ENCODE results near the gene FOCAD.

Gene FOCAD

GRCh38 chr9:20835377-20836286 is 151.6 kb downstream of the FOCAD start:
- Mint-ChIP-seq H3K9me3 (no peaks in the 10 kb centered on the region), H3K36me3 (ENCODE audit: insufficient read depth) (no peaks in the 10 kb centered on the region), H3K27ac (ENCODE audit: low read depth) (no peak overlapping the region), H3K4me1 (no peaks in the 10 kb centered on the region), H3K27me3 (no peaks in the 10 kb centered on the region), H3K4me3 (no peak overlapping the region)
- no peak for ATAC-seq (replicated peaks; ENCODE audit: extremely low read depth, poor library complexity, severe bottlenecking)
- DNase-seq (ENCODE audit: low spot score in 2 of 2), result no peak

GRCh38 chr9:20837166-20837565 is 153.1 kb downstream of the FOCAD start:
- Mint-ChIP-seq H3K27me3 (no peaks in the 10 kb centered on the region), H3K4me3 (no peak overlapping the region), H3K9me3 (peaks cover 1% of the 10 kb centered on the region), H3K36me3 (ENCODE audit: insufficient read depth) (no peaks in the 10 kb centered on the region), H3K4me1 (no peaks in the 10 kb centered on the region), H3K27ac (ENCODE audit: low read depth) (no peak overlapping the region)
- no peak for ATAC-seq (replicated peaks; ENCODE audit: extremely low read depth, poor library complexity, severe bottlenecking)
- DNase-seq (ENCODE audit: low spot score in 2 of 2), result no peak

GRCh38 chr9:20838218-20838617 is 154.2 kb downstream of the FOCAD start:
- no peaks in the 10 kb centered on the region for H3K27me3 Mint-ChIP-seq
- no peaks in the 10 kb centered on the region for H3K36me3 Mint-ChIP-seq (ENCODE audit: insufficient read depth)
- no peak for DNase-seq (ENCODE audit: low spot score in 2 of 2)
- no peak overlapping the region for H3K27ac Mint-ChIP-seq (ENCODE audit: low read depth)
- peaks cover 6% of the 10 kb centered on the region for H3K9me3 Mint-ChIP-seq
- H3K4me1 Mint-ChIP-seq, result no peaks in the 10 kb centered on the region
- H3K4me3 Mint-ChIP-seq, result no peak overlapping the region
- ATAC-seq (replicated peaks; ENCODE audit: extremely low read depth, poor library complexity, severe bottlenecking), result no peak

- Mint-ChIP-seq H3K4me1 (peaks cover 10% of the 10 kb centered on the region), H3K27me3 (no peaks in the 10 kb centered on the region), H3K27ac (ENCODE audit: low read depth) (no peak overlapping the region), H3K9me3 (peaks cover 6% of the 10 kb centered on the region), H3K4me3 (no peak overlapping the region), H3K36me3 (ENCODE audit: insufficient read depth) (no peaks in the 10 kb centered on the region)
- no peak for DNase-seq (ENCODE audit: low spot score in 2 of 2)
- no peak for ATAC-seq (replicated peaks; ENCODE audit: extremely low read depth, poor library complexity, severe bottlenecking)
These were observed 160.9 kb downstream of the FOCAD start for GRCh38 chr9:20844916-20845315.

- H3K4me1 Mint-ChIP-seq, result peaks cover 10% of the 10 kb centered on the region
- H3K4me3 Mint-ChIP-seq, result no peak overlapping the region
- DNase-seq (ENCODE audit: low spot score in 2 of 2) (no peak), ATAC-seq (replicated peaks; ENCODE audit: extremely low read depth, poor library complexity, severe bottlenecking) (no peak)
- no peaks in the 10 kb centered on the region for H3K27me3 Mint-ChIP-seq
- H3K9me3 Mint-ChIP-seq, result no peaks in the 10 kb centered on the region
- no peak overlapping the region for H3K27ac Mint-ChIP-seq (ENCODE audit: low read depth)
- H3K36me3 Mint-ChIP-seq (ENCODE audit: insufficient read depth), result peaks cover 1% of the 10 kb centered on the region
These were observed 164.4 kb downstream of the FOCAD start for GRCh38 chr9:20848490-20848889.

- DNase-seq (ENCODE audit: low spot score in 2 of 2) (no peak), ATAC-seq (replicated peaks; ENCODE audit: extremely low read depth, poor library complexity, severe bottlenecking) (no peak)
- no peak overlapping the region for H3K27ac Mint-ChIP-seq (ENCODE audit: low read depth)
- peaks cover 1% of the 10 kb centered on the region for H3K36me3 Mint-ChIP-seq (ENCODE audit: insufficient read depth)
- peaks cover 6% of the 10 kb centered on the region for H3K9me3 Mint-ChIP-seq
- no peak overlapping the region for H3K4me3 Mint-ChIP-seq
- peaks cover 10% of the 10 kb centered on the region for H3K4me1 Mint-ChIP-seq
- no peaks in the 10 kb centered on the region for H3K27me3 Mint-ChIP-seq
These were observed 169.8 kb downstream of the FOCAD start for GRCh38 chr9:20853866-20854265.

GRCh38 chr9:20854444-20854843 is 170.4 kb downstream of the FOCAD start:
- Mint-ChIP-seq H3K27me3 (no peaks in the 10 kb centered on the region), H3K36me3 (ENCODE audit: insufficient read depth) (peaks cover 1% of the 10 kb centered on the region), H3K4me1 (peaks cover 5% of the 10 kb centered on the region), H3K9me3 (peaks cover 6% of the 10 kb centered on the region), H3K4me3 (no peak overlapping the region), H3K27ac (ENCODE audit: low read depth) (no peak overlapping the region)
- ATAC-seq (replicated peaks; ENCODE audit: extremely low read depth, poor library complexity, severe bottlenecking), result no peak
- DNase-seq (ENCODE audit: low spot score in 2 of 2), result no peak

- Mint-ChIP-seq H3K36me3 (ENCODE audit: insufficient read depth) (peaks cover 2% of the 10 kb centered on the region), H3K4me1 (no peaks in the 10 kb centered on the region), H3K4me3 (no peak overlapping the region), H3K27me3 (no peaks in the 10 kb centered on the region), H3K9me3 (no peaks in the 10 kb centered on the region), H3K27ac (ENCODE audit: low read depth) (no peak overlapping the region)
- no peak for ATAC-seq (replicated peaks; ENCODE audit: extremely low read depth, poor library complexity, severe bottlenecking)
- no peak for DNase-seq (ENCODE audit: low spot score in 2 of 2)
These were observed 179.9 kb downstream of the FOCAD start for GRCh38 chr9:20863945-20864344.

GRCh38 chr9:20865347-20865746 is 181.3 kb downstream of the FOCAD start:
- no peak overlapping the region for H3K4me3 Mint-ChIP-seq
- H3K36me3 Mint-ChIP-seq (ENCODE audit: insufficient read depth), result peaks cover 2% of the 10 kb centered on the region
- H3K9me3 Mint-ChIP-seq, result no peaks in the 10 kb centered on the region
- DNase-seq (ENCODE audit: low spot score in 2 of 2) (no peak), ATAC-seq (replicated peaks; ENCODE audit: extremely low read depth, poor library complexity, severe bottlenecking) (no peak)
- no peak overlapping the region for H3K27ac Mint-ChIP-seq (ENCODE audit: low read depth)
- H3K27me3 Mint-ChIP-seq, result no peaks in the 10 kb centered on the region
- H3K4me1 Mint-ChIP-seq, result no peaks in the 10 kb centered on the region

- Mint-ChIP-seq H3K36me3 (ENCODE audit: insufficient read depth) (peaks cover 4% of the 10 kb centered on the region), H3K27me3 (no peaks in the 10 kb centered on the region), H3K4me3 (no peak overlapping the region), H3K27ac (ENCODE audit: low read depth) (no peak overlapping the region), H3K9me3 (no peaks in the 10 kb centered on the region), H3K4me1 (peaks cover 7% of the 10 kb centered on the region)
- ATAC-seq (replicated peaks; ENCODE audit: extremely low read depth, poor library complexity, severe bottlenecking) (no peak), DNase-seq (ENCODE audit: low spot score in 2 of 2) (no peak)
These were observed 186.1 kb downstream of the FOCAD start for GRCh38 chr9:20870115-20870514.

GRCh38 chr9:20872340-20872977 is 188.4 kb downstream of the FOCAD start:
- peaks cover 7% of the 10 kb centered on the region for H3K4me1 Mint-ChIP-seq
- DNase-seq (ENCODE audit: low spot score in 2 of 2), result no peak
- ATAC-seq (replicated peaks; ENCODE audit: extremely low read depth, poor library complexity, severe bottlenecking), result no peak
- no peaks in the 10 kb centered on the region for H3K9me3 Mint-ChIP-seq
- H3K4me3 Mint-ChIP-seq, result no peak overlapping the region
- H3K36me3 Mint-ChIP-seq (ENCODE audit: insufficient read depth), result peaks cover 2% of the 10 kb centered on the region
- H3K27ac Mint-ChIP-seq (ENCODE audit: low read depth), result peak overlapping the region; percentile 47
- no peaks in the 10 kb centered on the region for H3K27me3 Mint-ChIP-seq

- Mint-ChIP-seq H3K27ac (ENCODE audit: low read depth) (no peak overlapping the region), H3K4me1 (peaks cover 7% of the 10 kb centered on the region), H3K27me3 (no peaks in the 10 kb centered on the region), H3K4me3 (no peak overlapping the region), H3K36me3 (ENCODE audit: insufficient read depth) (peaks cover 2% of the 10 kb centered on the region), H3K9me3 (no peaks in the 10 kb centered on the region)
- ATAC-seq (replicated peaks; ENCODE audit: extremely low read depth, poor library complexity, severe bottlenecking) (no peak), DNase-seq (ENCODE audit: low spot score in 2 of 2) (no peak)
These were observed 189.3 kb downstream of the FOCAD start for GRCh38 chr9:20873240-20873865.

GRCh38 chr9:20880271-20880670 is 196.2 kb downstream of the FOCAD start:
- ATAC-seq (replicated peaks; ENCODE audit: extremely low read depth, poor library complexity, severe bottlenecking) (no peak), DNase-seq (ENCODE audit: low spot score in 2 of 2) (no peak)
- H3K4me3 Mint-ChIP-seq, result no peak overlapping the region
- peaks cover 2% of the 10 kb centered on the region for H3K36me3 Mint-ChIP-seq (ENCODE audit: insufficient read depth)
- no peak overlapping the region for H3K27ac Mint-ChIP-seq (ENCODE audit: low read depth)
- H3K9me3 Mint-ChIP-seq, result no peaks in the 10 kb centered on the region
- no peaks in the 10 kb centered on the region for H3K27me3 Mint-ChIP-seq
- no peaks in the 10 kb centered on the region for H3K4me1 Mint-ChIP-seq

All from central memory CD8-positive, alpha-beta T cell (primary cell).